Endometrial microvascular endothelial cells (primary cell): ENCODE results near the gene NRG2. TPM values are rescaled to one million over a fixed set of nuclear protein-coding genes. Genes with fewer than 3 reads are reported as not detected.

Source experiments
- in situ Hi-C: cut with HindIII; loops from 2 replicates; pipeline ENCODE4 v1.10.0; 2017; ENCODE audit warnings: low sequenced_read_pairs, low pct_unique_long_range_greater_than_20kb; ENCODE audit errors: inconsistent ontology term
- total RNA-seq: library from RNA; depleted of rRNA; stranded (reverse); fragments of >200 nt; gene quantifications from one replicate; pipeline ENCODE4 v1.2.3, GENCODE V29; 2015; ENCODE audit errors: inconsistent ontology term

NRG2 gene
- total RNA-seq, 1 donor from 2014 or later, result 0.46 TPM

DNA sequence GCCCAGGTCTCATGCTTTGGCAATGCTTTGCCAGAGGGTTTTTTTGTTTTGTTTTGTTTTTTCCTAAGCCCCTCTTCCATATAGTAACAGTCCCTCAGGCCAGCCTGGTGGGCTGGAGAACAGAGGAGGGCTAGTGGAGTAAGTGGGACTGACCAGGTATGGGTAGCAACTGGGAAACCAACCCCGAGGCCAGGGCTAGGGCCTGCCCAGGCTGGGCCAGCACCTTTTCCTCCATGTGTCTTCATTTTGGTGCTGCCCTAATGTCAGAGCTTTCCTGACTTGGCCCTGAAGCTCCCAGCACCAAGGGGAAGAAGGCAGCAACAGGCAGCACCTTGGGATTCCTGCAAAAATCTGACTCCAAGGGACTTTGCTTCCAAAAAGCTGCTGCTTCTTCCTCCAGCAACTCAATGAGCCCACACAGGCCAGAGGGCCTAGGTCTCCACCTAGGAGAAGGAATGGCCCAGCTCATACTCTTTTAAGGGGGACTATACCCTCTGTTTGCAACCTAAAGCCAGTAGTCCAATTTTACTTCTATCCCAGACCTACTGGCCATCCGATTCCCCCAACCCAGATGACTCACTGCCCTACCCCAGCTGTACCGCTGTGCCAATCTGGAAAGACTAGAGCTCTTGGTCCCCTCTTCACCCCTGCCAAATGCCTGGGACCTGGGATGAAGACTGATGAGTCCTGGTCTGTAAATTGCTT lies 142.4 kb downstream of the NRG2 start:
- in situ Hi-C loops, result no loop called here

DNA sequence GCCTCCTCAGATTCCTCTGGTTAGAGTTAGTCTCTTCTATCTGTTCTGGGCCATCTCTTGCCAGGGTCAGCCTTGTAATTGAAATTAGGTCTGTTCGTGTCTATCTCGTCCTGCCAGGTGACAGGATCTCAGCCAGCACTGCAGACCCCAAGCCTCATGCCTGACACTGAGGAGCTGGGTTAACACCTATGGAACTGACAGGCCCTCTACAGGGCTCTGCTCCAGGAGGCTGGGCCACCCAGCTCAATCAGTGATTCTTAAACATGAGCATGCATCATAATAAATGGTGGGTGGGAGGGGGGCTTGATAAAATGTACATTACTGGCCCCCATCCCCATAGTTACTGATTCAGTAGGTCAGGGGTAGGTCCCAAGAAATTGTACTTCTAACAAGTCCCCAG lies 144.1 kb downstream of the NRG2 start:
- in situ Hi-C loops, result no loop called here

DNA sequence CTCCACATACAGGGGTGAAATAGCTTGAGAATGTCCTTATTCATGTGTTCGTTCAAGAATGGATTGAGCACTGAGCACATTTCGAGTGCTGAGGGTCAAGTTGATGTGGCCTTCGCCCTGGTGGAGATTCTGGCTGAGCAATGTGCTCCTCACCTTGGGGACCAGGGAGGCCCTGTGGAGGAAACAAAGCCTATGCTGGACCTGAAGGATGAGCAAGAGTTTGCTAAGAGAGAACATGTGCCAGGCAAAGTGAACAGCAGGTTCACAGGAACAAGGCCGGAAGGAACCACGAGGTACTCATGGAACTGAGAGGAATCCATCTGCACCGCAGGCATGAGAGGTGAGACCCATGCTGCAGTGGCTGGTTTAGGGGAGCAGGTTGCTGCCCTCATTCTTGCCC lies 145.1 kb downstream of the NRG2 start:
- in situ Hi-C loops, result no loop called here

DNA sequence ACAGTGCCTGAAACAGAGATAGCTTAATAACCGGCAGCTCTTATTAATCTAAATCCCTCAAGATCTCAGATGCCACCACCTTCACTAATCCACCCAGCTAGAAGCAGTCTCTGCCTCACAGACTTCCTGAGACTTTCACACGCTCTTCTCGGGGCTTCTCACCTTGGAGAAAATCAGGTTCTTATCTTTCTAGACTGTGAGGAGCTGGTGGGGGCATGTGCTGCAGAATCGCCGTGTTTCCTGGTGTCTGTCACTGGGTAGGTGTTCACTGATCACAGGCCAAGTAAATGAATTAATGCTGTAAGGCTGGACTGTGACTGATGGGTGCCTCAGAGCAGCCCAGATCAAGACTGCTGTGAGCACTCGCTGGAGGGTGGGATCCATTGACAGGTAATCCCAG lies 145.8 kb downstream of the NRG2 start:
- in situ Hi-C loops, result no loop called here

DNA sequence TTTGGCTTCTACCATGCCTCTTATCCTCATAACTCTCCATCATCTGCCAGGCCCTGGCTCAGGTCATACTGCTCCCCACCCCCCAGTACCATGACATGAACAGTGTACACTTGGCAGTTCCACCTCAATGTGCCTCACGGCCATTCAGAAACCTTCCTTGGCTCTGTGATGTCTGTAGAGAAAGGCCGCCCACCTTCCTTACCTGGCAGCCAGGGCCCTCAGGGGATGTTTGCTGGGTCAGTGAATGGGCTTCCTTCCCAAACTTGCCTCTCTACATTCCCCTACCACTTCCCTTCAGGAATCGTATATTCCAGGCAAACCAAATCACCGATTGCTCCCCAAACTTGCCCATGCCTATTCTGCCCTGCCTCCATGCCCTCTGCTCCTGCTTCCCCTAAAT lies 146.4 kb downstream of the NRG2 start:
- in situ Hi-C loops, result no loop called here

DNA sequence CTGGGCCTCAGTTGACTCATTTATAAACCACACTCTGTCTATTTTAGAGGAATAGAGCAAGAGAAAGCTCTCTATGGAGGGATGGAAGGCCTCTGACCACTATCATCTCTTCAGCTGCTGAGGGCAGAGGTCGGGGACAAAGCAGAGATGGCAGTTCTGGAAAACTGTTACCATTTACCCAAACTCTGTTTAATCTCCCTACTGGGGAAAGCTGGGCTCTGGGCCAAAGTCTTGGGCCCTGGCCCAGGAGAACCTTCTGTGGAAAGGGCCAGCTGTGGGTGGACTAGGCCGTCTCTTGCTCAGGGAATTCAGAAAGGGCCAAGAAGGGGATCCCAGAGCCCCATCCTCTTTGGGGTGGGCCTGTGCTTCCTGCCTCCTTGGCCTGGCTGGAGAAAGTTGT lies 147.5 kb downstream of the NRG2 start:
- in situ Hi-C loops, result no loop called here

DNA sequence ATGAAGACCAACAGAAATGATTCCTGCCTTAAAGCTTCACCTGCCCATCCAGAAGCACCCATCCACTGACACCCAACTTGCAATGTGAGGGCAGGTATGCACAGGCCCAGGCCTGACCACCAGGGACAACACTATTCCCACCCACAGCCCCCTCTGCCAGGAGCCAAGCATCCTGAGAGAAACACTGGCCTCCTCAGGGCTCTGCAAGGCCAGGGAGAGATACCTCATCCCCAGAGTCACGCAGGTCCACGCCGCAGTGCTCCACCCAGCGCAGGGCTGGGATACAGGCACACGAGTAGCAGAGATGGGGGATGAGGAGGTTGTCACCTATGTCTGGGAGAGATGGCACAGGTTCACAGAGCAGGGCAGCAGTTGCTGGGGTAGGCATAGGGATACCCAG lies 148.1 kb downstream of the NRG2 start:
- in situ Hi-C loops, result no loop called here

DNA sequence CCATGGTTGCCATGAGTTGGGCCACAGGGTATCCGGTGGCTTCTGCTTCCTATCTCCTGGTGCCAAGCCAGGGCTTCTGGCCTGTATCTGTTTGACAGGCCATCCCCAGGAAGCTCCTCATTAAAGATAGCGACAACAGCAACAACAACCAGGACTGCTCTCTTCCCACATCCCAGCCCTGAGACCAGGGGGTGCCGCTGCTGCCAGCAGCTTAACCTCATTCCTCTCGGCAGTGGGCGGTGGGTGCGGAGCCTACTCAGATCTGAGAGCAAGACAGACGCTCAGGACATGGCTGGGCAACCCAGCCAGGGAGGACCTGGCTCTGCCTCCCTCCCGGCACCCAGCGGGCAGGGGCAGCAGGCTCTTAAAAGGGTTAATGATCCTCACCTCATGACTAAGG lies 149.2 kb downstream of the NRG2 start:
- in situ Hi-C loops, result no loop called here

DNA sequence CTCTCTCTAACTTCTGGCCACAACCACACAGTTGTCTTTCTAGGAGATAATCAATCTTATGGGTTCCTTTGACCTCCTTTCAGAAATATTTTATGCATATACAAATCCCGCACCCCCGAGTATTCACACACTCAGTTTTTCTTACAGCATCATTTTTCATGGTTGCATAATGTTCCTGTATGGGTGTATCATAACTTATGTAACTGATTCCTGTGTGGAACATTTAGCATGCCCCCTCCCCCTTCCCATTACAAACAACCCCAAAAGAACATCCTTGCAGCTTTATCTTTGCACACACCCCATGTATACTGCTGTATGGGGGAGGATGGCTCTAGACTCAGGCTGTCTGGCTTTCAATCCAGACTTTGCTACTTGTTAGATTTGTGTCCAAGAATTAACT lies 153.7 kb downstream of the NRG2 start:
- in situ Hi-C loops, result no loop called here

DNA sequence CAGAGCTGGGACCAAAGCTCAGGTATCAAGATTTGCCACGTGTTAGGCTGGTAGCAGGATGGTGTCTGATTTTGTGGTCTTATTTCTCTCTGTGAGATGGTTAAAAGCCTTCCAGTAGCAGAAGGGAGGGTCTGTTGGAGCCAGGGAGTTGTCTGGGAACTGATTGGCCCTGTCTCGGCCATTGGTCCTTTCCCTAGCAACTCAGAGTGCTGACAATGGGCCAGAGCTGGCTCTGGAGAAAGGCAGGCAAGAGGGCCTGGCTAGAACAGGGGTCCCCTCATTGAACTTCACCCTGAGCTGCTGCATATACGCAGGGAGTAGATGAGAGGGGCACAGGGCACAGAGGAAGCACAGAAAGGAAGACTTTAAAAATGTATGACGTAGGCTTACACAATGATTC lies 154.7 kb downstream of the NRG2 start:
- in situ Hi-C loops, result no loop called here

DNA sequence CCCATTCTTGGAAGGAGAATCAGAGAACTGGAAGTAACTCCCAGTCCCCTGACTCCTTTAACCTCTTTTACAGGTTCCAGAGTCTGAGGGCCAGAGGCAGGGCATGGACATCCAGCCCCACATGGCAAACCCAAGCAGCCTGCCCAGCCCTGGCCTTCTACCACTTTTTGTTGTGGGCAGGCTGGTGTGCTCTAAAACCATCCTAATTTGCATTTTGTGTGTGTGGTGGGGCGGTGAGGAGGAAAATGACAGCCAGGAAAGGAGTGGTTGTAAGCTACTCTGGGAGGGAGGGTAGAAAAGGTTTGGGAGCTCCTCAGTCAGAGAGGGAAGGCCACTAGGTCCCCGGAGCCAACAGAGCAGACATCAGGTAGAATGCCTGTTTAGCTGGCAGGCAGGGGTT lies 156.9 kb downstream of the NRG2 start:
- in situ Hi-C loops, result no loop called here

DNA sequence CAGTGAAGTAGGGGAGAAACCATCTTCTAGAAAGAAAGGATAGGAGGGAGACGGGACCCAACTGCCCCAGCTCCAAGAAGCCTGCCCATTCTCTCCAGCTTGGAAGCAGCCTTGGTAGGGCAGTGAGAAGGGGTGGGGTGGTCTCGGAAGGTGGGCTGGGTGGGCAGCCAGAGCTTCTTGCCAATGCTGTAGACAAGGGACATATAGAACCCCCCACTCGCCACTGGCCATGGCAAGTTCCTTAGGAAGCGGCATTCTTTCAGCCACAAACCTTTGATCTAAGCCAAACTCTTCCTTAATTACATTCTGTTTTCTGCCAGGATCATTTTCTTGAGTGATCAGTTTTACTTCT lies 157.3 kb downstream of the NRG2 start:
- in situ Hi-C loops, result no loop called here

DNA sequence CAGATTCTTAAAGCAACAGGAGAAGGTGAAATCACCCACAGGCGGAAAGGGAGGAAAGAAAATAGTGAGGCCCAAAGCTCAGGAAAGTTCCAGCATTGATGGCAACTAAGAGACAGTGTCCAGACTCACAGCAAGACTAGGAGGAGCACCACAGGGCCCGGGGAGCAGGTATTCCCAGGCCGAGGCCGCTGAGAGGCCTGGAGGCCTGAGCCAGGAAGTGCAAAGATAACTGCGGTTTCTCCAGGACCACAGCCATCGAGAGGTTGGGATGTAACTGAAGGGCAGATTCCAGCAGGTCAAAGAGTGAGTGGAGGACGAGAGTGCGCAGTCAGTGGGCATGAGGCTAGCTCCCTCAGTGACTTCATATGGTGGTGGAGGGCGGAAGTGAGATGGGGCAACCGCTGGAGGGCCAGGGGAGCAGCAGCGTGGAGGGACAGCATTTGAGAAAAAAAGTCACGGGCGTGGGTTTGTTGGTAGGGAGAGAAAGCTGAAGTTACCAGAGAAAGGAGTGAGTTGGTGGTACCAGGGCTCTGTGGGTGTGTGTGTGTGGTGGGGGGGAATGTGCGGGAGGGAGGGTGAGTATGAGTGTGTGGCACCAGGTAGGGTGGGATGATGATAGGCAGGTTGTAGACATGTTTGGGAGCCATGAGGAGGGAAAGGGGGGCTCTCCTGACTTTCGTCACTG lies 157.8 kb downstream of the NRG2 start:
- in situ Hi-C loops, result no loop called here

DNA sequence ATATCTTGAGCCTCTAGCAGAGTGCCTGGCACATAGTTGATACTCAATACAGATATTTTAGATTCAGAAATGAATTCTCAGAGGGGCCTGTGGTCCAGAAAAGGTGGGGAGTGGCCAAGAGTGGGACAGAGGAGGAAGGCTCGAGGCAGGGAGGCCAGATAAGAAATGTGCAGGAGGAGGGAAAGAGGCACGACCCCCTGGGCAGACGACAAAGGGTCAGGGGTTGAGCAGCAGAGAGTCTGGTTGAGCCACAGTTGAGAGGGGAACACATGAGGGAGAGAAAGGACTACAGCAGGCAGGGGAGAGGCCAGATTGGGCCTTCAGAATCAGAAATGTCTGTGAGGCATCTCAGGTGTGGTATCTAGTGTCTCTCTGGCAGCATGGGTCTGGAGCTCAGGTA lies 158.4 kb downstream of the NRG2 start:
- in situ Hi-C loops, result no loop called here

DNA sequence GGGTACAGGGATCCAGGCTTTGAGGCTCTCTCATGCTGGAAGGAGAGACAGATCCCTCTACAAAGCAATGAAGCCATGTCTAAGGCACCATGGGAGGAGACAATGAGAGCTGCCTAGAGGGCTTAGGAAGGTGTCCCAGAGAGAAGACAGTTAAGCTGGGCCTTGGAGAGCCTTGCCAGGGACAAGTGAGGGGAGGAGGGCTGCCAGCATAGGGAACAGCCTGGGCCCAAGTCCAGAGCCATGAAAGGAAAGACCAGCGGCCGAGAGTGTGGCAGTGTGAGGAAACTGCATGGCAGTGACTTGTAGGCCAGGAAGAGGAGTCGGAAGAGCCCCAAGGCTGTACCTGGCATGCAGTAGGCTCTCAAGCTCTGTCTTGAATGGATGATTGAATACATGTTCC lies 159.0 kb downstream of the NRG2 start:
- in situ Hi-C loops, result no loop called here

DNA sequence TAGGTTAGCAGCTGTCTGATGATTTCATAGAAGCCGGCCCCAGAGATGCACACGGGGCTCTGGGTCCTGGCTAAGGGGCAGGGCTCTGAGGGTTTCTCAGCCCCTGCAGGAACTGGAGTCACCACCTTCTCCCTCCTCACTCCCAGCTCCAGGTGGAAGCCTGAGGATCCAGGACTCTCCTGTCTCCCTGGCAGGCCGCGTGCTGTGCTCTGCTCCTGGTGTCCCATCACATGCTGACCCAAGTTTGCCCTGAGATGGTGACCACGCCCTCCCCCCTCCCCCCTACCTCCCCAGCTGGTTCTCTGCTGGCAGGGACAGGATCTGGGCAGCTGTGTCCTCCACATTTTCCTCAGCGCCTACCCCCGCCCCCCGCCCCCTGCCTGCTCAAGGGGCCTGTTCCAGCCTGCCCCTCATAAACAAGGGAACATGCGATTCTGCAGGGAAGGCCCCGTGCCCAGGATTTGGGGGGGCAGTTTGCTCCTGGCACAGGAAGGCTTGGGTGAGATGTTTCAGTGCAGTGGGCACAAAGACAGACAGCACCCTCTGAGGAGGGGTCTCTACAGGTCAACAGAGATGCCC lies 160.0 kb downstream of the NRG2 start:
- in situ Hi-C loops, result no loop called here

DNA sequence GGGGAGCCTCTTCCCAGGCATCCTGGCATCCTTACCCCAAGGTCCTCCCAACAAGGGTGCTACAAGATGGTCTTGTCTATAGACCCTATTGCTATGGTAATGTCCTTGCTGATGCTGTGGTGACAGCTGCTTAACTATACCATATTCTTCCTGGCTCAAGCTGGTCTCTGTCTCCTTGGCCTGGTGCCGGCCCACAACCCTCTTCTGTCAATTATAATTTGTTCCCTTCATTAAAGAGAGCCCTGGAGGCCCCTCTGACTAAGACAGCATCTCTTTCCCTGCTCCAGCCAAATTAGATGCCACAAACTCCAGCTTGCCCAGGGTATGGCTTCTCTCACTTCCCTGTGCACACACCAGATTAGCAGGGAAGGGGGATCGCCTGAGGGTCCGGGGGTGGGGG lies 160.8 kb downstream of the NRG2 start:
- in situ Hi-C loops, result no loop called here

DNA sequence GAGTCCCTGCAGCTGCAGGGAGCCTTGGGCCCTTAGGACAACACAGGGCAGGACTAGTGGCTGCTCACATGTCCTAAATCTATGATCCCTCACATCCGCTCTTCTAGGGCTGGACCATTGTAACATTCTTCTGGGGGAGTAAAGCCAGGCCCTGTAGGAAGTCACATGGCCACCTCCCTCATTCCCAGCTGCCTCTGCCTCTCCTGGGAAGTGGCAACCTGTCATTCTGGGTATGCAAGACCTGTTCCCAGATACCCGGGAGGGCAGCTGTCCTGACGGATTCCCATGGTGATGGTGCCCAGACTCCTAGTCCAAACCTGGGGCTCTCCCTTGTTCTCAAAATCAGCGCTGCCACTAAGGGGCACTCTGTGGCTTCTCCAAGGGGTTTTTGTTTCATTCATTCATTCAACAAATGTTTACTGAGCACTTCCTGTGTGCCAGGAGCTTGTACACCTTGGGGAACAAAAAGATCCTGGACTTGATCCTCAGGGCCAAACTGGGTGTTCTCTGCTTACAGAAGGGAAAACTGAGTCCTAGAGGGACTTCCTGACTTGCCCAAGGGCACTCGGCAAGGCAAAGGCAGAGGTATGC lies 161.9 kb downstream of the NRG2 start:
- in situ Hi-C loops, result no loop called here

DNA sequence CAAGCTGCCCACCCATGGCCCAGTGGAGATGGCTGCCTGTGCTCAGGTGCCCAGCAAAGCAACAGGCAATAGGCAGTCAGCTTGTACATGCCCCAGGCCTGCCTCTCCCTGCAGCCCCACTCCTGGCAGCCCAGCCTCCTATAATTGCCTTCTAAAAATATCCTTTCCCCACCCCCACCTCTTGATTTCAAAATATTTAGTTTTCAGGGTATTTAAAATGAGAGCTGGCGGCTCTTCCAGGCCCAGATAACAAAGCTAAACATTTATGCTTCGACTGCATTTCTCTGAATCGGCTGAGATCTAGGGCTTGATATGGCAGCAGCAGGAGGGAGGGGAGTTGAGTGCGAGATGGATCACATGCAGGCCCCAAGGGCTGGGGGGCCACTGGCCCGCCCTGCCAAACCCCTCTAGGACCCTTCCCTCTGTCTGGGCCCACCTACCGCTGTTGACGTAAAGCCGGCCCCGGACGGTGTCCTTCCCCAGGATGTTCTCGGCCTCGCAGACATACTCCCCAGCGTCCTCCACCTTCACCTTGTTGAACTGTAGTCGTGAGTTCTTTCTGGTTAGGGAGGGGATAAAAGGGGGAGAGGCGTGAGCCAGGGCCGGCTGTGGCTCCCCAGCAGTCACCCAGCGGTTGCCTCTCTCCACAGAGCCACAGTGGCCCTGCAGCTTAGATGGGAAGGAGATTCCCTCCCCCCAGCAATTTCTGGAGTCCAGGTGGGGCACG lies 162.5 kb downstream of the NRG2 start:
- in situ Hi-C loops, result no loop called here

DNA sequence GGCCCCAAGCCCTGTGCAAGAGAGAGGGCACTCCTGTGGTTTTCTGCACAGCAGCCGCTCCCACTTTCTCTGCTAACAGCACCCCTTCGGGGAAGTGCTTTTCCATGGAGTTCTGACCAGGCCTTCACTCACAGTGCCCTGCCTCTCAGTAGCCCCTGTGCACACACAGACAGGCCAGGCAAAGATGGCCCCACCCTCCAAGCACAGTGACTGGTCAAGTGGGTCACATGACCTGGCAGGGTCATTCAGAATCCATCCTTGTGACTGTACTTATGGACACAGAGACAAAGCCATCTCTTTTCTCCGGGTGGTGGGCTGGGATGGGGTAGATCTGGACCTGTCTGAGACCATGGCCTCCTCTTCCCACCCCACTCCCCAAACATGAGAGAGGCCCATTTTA lies 165.0 kb downstream of the NRG2 start:
- in situ Hi-C loops, result no loop called here
